OCI-LY7 (cell line): Measurements from ENCODE around the gene RIOK3. TPM values are rescaled to one million over a fixed set of nuclear protein-coding genes. Genes with fewer than 3 reads are reported as not detected.

Experiments used
- BruUV-seq: library from RNA; stranded (reverse); fragments of 400-500 nt; replicated peaks from 2 replicates; lab custom pipeline; 2021; lab: Mats Ljungman, UMichigan
- CTCF ChIA-PET: fragments of 300-600 bp; sonication (Branson Sonifier 250); formaldehyde crosslinking; loops from one replicate; lab custom pipeline; 2022; ENCODE audit warnings: antibody characterized with exemption; ENCODE audit not compliant: unreplicated experiment; lab: Charles Lee
- POLR2A ChIA-PET: fragments of 300-600 bp; sonication (Branson Sonifier 250); formaldehyde crosslinking; loops from one replicate; lab custom pipeline; 2022; ENCODE audit warnings: antibody characterized with exemption; lab: Charles Lee
- DNase-seq: peaks from one replicate; pipeline ENCODE4 v3.0.0-alpha.2; 2015; ENCODE audit warnings: low spot score
- H2AFZ ChIP-seq: fragments of 200-600 bp; sonication (generic), shearing (Covaris generic); 2 replicates; pipeline ENCODE4 v1.6.1; 2014; ENCODE audit warnings: mild to moderate bottlenecking, antibody characterized with exemption, low read length, moderate library complexity
- H3K27ac ChIP-seq: fragments of 200-600 bp; sonication (generic); 2 replicates; pipeline ENCODE4 v1.5.1; 2014; ENCODE audit warnings: mixed run types, low read depth, mild to moderate bottlenecking, moderate library complexity, low read length, inconsistent platforms; ENCODE audit not compliant: poor library complexity, severe bottlenecking
- H3K36me3 ChIP-seq: fragments of 200-600 bp; sonication (generic); 2 replicates; pipeline ENCODE4 v1.6.1; 2014; ENCODE audit warnings: mild to moderate bottlenecking, antibody characterized with exemption, low read length, moderate library complexity, mixed read lengths; ENCODE audit not compliant: insufficient read depth
- H3K4me1 ChIP-seq: fragments of 200-600 bp; sonication (generic); 2 replicates; pipeline ENCODE4 v1.5.1; 2014; ENCODE audit warnings: mild to moderate bottlenecking, low read length; ENCODE audit not compliant: insufficient read depth, poor library complexity, severe bottlenecking
- H3K4me2 ChIP-seq: fragments of 200-600 bp; sonication (generic); 2 replicates; pipeline ENCODE4 v1.6.1; 2014; ENCODE audit warnings: mild to moderate bottlenecking, low read length
- H3K4me3 ChIP-seq: fragments of 200-600 bp; sonication (generic); 2 replicates; pipeline ENCODE4 v1.5.1; 2014; ENCODE audit warnings: mild to moderate bottlenecking, low read depth, low read length; ENCODE audit not compliant: poor library complexity, severe bottlenecking
- H3K79me2 ChIP-seq: fragments of 200-600 bp; sonication (generic); 2 replicates; pipeline ENCODE4 v1.6.1; 2016; ENCODE audit warnings: low read depth, mild to moderate bottlenecking, low read length, moderate library complexity, mixed read lengths; ENCODE audit not compliant: insufficient read depth
- H3K9me2 ChIP-seq: fragments of 200-600 bp; sonication (generic); 2 replicates; pipeline ENCODE4 v1.6.1; 2016; ENCODE audit warnings: mild to moderate bottlenecking, low read length, mixed read lengths; ENCODE audit not compliant: insufficient read depth
- H3K9me3 ChIP-seq: fragments of 200-600 bp; sonication (generic); 2 replicates; pipeline ENCODE4 v1.6.1; 2014; ENCODE audit warnings: mild to moderate bottlenecking, mixed run types, low read length, mixed read lengths
- H4K20me1 ChIP-seq: fragments of 200-600 bp; sonication (generic); 2 replicates; pipeline ENCODE4 v1.6.1; 2014; ENCODE audit warnings: mild to moderate bottlenecking, antibody characterized with exemption, low read length, moderate library complexity, mixed read lengths; ENCODE audit not compliant: insufficient read depth
- CTCF ChIP-seq: fragments of 200-600 bp; sonication (generic); conservative IDR thresholded peaks from 2 replicates; pipeline ENCODE4 v1.5.1; 2014; ENCODE audit warnings: mild to moderate bottlenecking, antibody characterized with exemption, low read length, moderate library complexity, mixed read lengths
- EZH2phosphoT487 ChIP-seq: fragments of 200-600 bp; sonication (generic); IDR thresholded peaks from 2 replicates; pipeline ENCODE4 v1.6.1; 2018; ENCODE audit warnings: low read depth, borderline replicate concordance, mild to moderate bottlenecking, mixed run types, antibody characterized with exemption, low read length, moderate library complexity, mixed read lengths
- intact Hi-C: fragments of 100-400 bp; cut with micrococcal nuclease; formaldehyde crosslinking; loops from one replicate; pipeline ENCODE4 v1.10.0; 2022; ENCODE audit not compliant: unreplicated experiment
- total RNA-seq, 2 experiments: library from RNA; depleted of rRNA in 1 of 2; stranded (reverse); fragments of >200 nt in 1 of 2; shearing (Covaris generic) in 1 of 2; gene quantifications; 2 replicates each; pipeline ENCODE4 v1.2.3, GENCODE V29; 2014 to 2022

Gene RIOK3
- total RNA-seq, 2 experiments from 2014 or later, result 26.6 to 52.4 TPM

DNA sequence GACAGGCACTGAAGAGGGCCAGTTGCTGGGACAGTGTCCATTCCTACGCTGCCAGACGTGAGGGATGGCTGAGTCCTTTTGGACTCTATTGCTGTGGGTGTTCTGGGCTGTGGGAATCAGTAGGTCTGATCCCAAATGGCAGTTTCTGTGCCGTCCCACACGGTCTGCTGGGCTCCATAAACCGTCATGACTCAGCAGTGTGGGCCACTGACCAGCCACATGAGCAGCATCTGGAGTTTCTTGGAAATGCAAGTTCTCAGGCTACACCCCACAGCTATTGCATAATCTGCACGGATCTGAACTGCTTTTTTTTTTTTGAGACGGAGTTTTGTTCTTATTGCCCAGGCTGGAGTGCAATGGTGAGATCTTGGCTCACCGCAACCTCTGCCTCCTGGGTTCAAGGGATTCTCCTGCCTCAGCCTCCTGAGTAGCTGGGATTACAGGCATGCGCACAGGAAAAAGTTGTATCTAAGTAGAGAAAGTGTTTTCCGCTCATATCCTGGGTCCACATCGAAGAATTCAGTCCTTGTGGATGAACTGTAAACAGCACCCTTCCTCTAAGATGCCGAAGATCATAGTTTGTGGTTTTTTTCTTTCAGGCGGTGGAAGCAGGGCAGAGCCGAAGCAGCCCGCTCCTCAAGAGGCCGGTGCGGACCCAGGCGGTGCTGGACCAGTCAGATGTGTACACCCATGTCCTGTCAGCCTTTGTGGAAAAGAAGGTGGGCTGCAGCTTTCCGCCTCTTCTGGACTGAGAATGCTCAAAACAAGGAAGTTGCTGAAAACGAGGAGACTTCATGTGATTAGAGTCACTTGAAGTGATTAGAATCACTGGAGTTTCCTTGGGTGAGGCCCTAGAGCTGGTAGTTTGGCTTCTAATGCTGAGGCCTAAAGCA is 75.7 kb downstream of the RIOK3 start:
- Histone ChIP-seq H3K4me1 (no peaks in the 10 kb centered on the region), H3K27ac (no peak overlapping the region), H3K36me3 (peaks cover 96% of the 10 kb centered on the region), H2AFZ (no peak overlapping the region), H3K79me2 (no peaks in the 10 kb centered on the region), H3K9me2 (no peaks in the 10 kb centered on the region), H3K9me3 (no peaks in the 10 kb centered on the region), H4K20me1 (no peaks in the 10 kb centered on the region), H3K4me2 (no peak overlapping the region), H3K4me3 (no peak overlapping the region)
- BruUV-seq, result no TSS peak
- ChIA-PET CTCF (no interaction called here), POLR2A (no interaction called here)
- no peak for DNase-seq
- intact Hi-C loops, result no loop called here
- no peak for TF ChIP-seq EZH2phosphoT487

- H3K4me3 ChIP-seq, result no peak overlapping the region
- no peaks in the 10 kb centered on the region for H3K9me2 ChIP-seq
- H4K20me1 ChIP-seq, result no peaks in the 10 kb centered on the region
- POLR2A ChIA-PET, result interaction anchor here (0.6 kb wide), 1 partner anchor 17 kb away, joined by 3 read pairs; no protein-coding TSS in a partner anchor
- H3K4me1 ChIP-seq, result no peaks in the 10 kb centered on the region
- H3K9me3 ChIP-seq, result no peaks in the 10 kb centered on the region
- intact Hi-C loops, result no loop called here
- H3K27ac ChIP-seq, result no peak overlapping the region
- H3K4me2 ChIP-seq, result no peak overlapping the region
- H3K36me3 ChIP-seq, result peaks cover 96% of the 10 kb centered on the region
- DNase-seq, result no peak
- no peaks in the 10 kb centered on the region for H3K79me2 ChIP-seq
- TF ChIP-seq EZH2phosphoT487 (no peak), CTCF (no peak)
- no peak overlapping the region for H2AFZ ChIP-seq
- TSS peak; percentile 12 for BruUV-seq
- CTCF ChIA-PET, result no interaction called here
Observed at GRCh38 chr18:23529604-23530003, 76.5 kb downstream of the RIOK3 start.

DNA sequence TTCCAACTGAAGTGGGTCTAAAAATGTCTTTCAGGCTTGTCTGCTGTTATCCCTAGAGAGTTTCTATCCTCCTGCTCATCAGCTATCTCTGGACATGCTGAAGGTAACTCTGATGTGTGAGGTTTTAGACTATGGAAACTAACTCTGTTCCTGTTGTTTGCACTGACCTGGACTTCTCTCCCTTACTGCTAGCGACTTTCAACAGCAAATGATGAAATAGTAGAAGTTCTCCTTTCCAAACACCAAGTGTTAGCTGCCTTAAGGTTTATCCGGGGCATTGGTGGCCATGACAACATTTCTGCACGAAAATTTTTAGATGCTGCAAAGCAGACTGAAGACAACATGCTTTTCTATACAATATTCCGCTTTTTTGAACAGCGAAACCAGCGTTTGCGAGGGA is 77.1 kb downstream of the RIOK3 start:
- Histone ChIP-seq H3K4me1 (no peaks in the 10 kb centered on the region), H3K27ac (no peak overlapping the region), H4K20me1 (no peaks in the 10 kb centered on the region), H3K36me3 (peaks cover 98% of the 10 kb centered on the region), H3K4me2 (no peak overlapping the region), H3K9me3 (no peaks in the 10 kb centered on the region), H3K4me3 (no peak overlapping the region), H3K79me2 (no peaks in the 10 kb centered on the region), H3K9me2 (no peaks in the 10 kb centered on the region), H2AFZ (no peak overlapping the region)
- CTCF ChIA-PET, result no interaction called here
- POLR2A ChIA-PET, result interaction anchor here (0.6 kb wide), 1 partner anchor 16 kb away, joined by 3 read pairs; no protein-coding TSS in a partner anchor
- no TSS peak for BruUV-seq
- DNase-seq, result no peak
- TF ChIP-seq CTCF (no peak), EZH2phosphoT487 (no peak)
- intact Hi-C loops, result no loop called here
